PC-3 (cell line): ENCODE results near the gene AACS.

Experiments
- CTCF ChIP-seq: fragments of 300-600 bp; sonication (generic); conservative IDR thresholded peaks from 2 replicates; pipeline ENCODE4 v1.5.1; 2017; ENCODE audit warnings: antibody characterized with exemption, low read depth, mild to moderate bottlenecking, low read length
- EZH2 ChIP-seq: fragments of 300-600 bp; sonication (generic); IDR thresholded peaks from one replicate; pipeline ENCODE4 v1.6.1; 2017; ENCODE audit warnings: antibody characterized with exemption, mild to moderate bottlenecking, low read length; ENCODE audit not compliant: unreplicated experiment

GRCh38 chr12:125187780-125188741 is 122.8 kb downstream of the AACS start:
- no peak for TF ChIP-seq EZH2
- TF ChIP-seq CTCF = no peak
